A549 treated with dexamethasone at 1 μM for 4 hours (cell line): ENCODE measurements around the gene THSD7B. TPM values are rescaled to one million over a fixed set of nuclear protein-coding genes. Genes with fewer than 3 reads are reported as not detected.

Source experiments
- total RNA-seq: library from RNA; stranded (reverse); fragments of 200-300 nt; extraction: Qiagen RNA extraction; gene quantifications from 5 replicates; pipeline ENCODE4 v1.2.3, GENCODE V29; 2022

The THSD7B gene
- total RNA-seq: not detected in 5 replicates

GRCh38 chr2:136765256-136766072, at the start of gene THSD7B:
Gene THSD7B (plus strand): TSS chr2:136765545. CDS start chr2:136882179, 116,634 bp downstream.

